Right lobe of liver (tissue), 6 donors: ENCODE results near the gene CFAP298. TPM values are rescaled to one million over a fixed set of nuclear protein-coding genes. Genes with fewer than 3 reads are reported as not detected.

Experiments used
- ATAC-seq, 4 donors: fragments of 200-7000 bp; cut with Tn5 transposase; one replicate each; pipeline ENCODE4 v1.9.1; 2020; ENCODE audit warnings: mild to moderate bottlenecking in 4 of 4, moderate library complexity in 4 of 4
- DNase-seq, 3 donors: peaks; one replicate each; pipeline ENCODE4 v3.0.0-alpha.2; 2020
- H3K27ac ChIP-seq, 3 donors: fragments of 200-600 bp; one replicate each; pipeline ENCODE4 v1.8.0; 2022
- H3K27me3 ChIP-seq, 2 donors: fragments of 200-600 bp; one replicate each; pipeline ENCODE4 v1.8.0; 2022
- H3K36me3 ChIP-seq, 4 donors: fragments of 200-600 bp; sonication (generic) in 1 of 4; one replicate each; pipeline versions ENCODE4 v1.5.1 to v1.8.0; 2017 to 2022; ENCODE audit warnings: control low read depth in 1 of 4
- H3K4me1 ChIP-seq, 4 donors: fragments of 200-600 bp; sonication (generic) in 1 of 4; one replicate each; pipeline versions ENCODE4 v1.5.1 to v1.8.0; 2017 to 2022; ENCODE audit warnings: control low read depth in 1 of 4
- H3K4me3 ChIP-seq, 3 donors: fragments of 200-600 bp; one replicate each; pipeline ENCODE4 v1.8.0; 2022
- H3K9me3 ChIP-seq, 4 donors: fragments of 200-600 bp; sonication (generic) in 1 of 4; one replicate each; pipeline versions ENCODE4 v1.5.1 to v1.8.0; 2017 to 2022; ENCODE audit warnings: control low read depth in 1 of 4
- CTCF ChIP-seq, 4 donors: fragments of 200-600 bp in 3 of 4; fragments of 450-650 bp in 1 of 4; IDR thresholded peaks; one replicate each; pipeline versions ENCODE4 v1.5.1 to v1.8.0; 2016 to 2022; ENCODE audit warnings: antibody characterized with exemption in 4 of 4, mild to moderate bottlenecking in 2 of 4
- POLR2A ChIP-seq: fragments of 450-650 bp; IDR thresholded peaks from one replicate; pipeline ENCODE4 v1.6.1; 2017; ENCODE audit warnings: antibody characterized with exemption, mild to moderate bottlenecking
- WGBS: methylation state at CpG from one replicate; pipeline ENCODE4 v1.1.6; 2018; ENCODE audit warnings: low coverage, low lambda C conversion rate; ENCODE audit not compliant: insufficient coverage; ENCODE audit errors: missing lambda C conversion rate; 5-methylcytosine and 5-hydroxymethylcytosine counted together
- intact Hi-C, 2 donors: fragments of 100-400 bp; cut with DNase I; formaldehyde crosslinking; loops; one replicate each; pipeline versions ENCODE4 v1.11.2 to v1.14.1; 2022
- total RNA-seq, 6 experiments: library from RNA; depleted of rRNA in 2 of 6; stranded (reverse); fragments of >200 nt in 2 of 6; fragmentation: NEBNext Ultra II Directional in 3 of 6; extraction: Animal tissue kit (Norgen Biotek cat#: 25700) in 3 of 6; gene quantifications; one replicate each; pipeline versions ENCODE4 v1.1.0 to v1.2.4, GENCODE V29; 2016 to 2023
- donor health status: DM: no; HTN: yes; CAD: no.
- donor health status: DM: no; HTN: no; CAD: no.
- donor health status: DM: no; HTN: no; CAD: no.
- donor health status: DM: no; HTN: yes; CAD: no.
- donor health status: DM: no; HTN: yes; CAD: no.

CFAP298 gene
- total RNA-seq, 6 experiments from 2014 or later, result 8.6 to 15.3 (median 11.6) TPM

DNA sequence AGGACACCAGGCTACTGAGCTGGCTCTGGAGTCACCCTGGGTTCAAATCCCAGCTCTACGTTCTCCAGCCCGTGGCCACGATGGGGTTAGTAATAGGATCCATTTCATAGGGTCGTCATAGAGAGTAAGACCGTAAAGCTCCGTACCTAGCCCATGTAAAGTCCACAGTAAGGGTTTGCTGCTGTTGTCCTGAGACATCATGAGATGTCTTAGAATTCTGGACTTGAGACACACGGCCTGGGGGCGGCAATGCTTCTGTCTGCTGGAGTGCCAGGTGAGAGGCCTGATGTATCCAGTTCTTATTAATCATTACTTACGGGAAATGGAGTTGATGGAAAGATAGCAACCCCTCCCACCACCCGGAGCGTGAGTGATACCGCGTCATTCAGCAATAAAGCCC is 30.4 kb downstream of the CFAP298 start:
- intact Hi-C loops, result no loop called here
- H3K27ac ChIP-seq, result no peak overlapping the region
- ATAC-seq, result no peak
- 92% methylated on average over 8 of the region's 13 CpGs for WGBS
- H3K9me3 ChIP-seq, result no peaks in the 10 kb centered on the region
- no peaks in the 10 kb centered on the region for H3K4me1 ChIP-seq
- no peak for TF ChIP-seq CTCF (IDR thresholded peaks at IDR 0.05)
- no peak for TF ChIP-seq POLR2A
- no peaks in the 10 kb centered on the region for H3K27me3 ChIP-seq
- H3K4me3 ChIP-seq, result no peak overlapping the region
- DNase-seq, result no peak
- H3K36me3 ChIP-seq, result no peaks in the 10 kb centered on the region

DNA sequence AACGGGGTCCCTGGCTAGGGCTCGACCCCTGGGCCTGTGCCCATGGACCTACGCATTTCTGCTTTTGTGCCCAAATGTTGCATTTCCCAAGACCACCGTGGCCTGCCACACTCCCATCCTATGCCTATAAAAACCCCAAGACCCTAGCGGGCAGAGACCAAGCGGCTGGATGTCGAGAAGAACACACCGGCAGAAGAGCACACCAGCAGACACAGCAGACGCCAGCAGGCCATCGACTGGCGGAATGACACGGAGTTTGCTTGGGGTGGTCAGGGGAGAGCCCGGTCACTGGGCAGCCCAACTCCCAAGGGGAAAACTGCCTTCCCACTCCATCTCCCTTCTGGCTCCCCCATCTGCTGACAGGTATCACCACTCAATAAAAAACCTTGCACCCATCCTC is 31.2 kb downstream of the CFAP298 start:
- H3K27me3 ChIP-seq, result no peaks in the 10 kb centered on the region
- H3K4me1 ChIP-seq, result no peaks in the 10 kb centered on the region
- no peak overlapping the region for H3K27ac ChIP-seq
- 100% methylated on average over 9 of the region's 13 CpGs for WGBS
- no peaks in the 10 kb centered on the region for H3K36me3 ChIP-seq
- DNase-seq (no peak), ATAC-seq (no peak)
- H3K4me3 ChIP-seq, result no peak overlapping the region
- TF ChIP-seq POLR2A, result no peak
- no peak for TF ChIP-seq CTCF (IDR thresholded peaks at IDR 0.05)
- H3K9me3 ChIP-seq, result no peaks in the 10 kb centered on the region
- intact Hi-C loops, result no loop called here

DNA sequence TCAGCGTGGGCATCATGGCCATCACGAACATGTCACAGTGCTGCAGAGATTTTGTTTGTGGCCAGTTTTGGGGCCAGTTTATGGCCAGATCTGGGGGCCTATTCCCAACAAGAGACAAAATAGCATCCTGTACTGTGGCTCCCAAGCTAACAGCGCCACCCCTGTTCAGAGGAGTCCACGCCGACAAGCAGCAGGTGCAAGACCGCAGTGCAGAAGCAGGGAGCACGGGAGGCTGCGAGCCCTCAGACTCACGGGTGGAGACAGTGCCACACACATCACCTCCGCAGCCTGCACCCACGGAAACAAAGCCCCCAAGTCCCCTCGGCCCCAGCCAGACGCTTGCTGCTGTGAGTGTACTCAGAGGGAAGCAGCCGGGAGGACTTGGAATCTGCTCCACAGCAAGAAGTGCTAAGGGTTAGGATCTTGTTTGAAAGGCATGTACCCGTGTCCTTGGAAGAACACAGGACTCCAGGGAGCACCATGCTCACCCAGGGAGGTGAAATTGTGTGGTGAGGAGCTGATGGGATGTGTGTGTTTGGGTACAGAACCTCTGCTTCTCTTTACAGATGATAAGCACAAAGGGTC is 34.0 kb downstream of the CFAP298 start:
- Histone ChIP-seq H3K4me3 (no peak overlapping the region), H3K27ac (no peak overlapping the region), H3K27me3 (no peaks in the 10 kb centered on the region), H3K9me3 (no peaks in the 10 kb centered on the region), H3K36me3 (no peaks in the 10 kb centered on the region), H3K4me1 (no peaks in the 10 kb centered on the region)
- TF ChIP-seq CTCF (IDR thresholded peaks at IDR 0.05) (no peak), POLR2A (no peak)
- intact Hi-C loops, result no loop called here
- no CpG with 5 or more reads among the region's 15 CpGs for WGBS
- no peak for ATAC-seq
- DNase-seq, result no peak

GRCh38 chr21:32576011-32576410 is 36.2 kb downstream of the CFAP298 start:
- TF ChIP-seq POLR2A (no peak), CTCF (IDR thresholded peaks at IDR 0.05) (no peak)
- Histone ChIP-seq H3K27ac (no peak overlapping the region), H3K27me3 (no peaks in the 10 kb centered on the region), H3K4me1 (no peaks in the 10 kb centered on the region), H3K4me3 (no peak overlapping the region), H3K36me3 (no peaks in the 10 kb centered on the region), H3K9me3 (no peaks in the 10 kb centered on the region)
- DNase-seq, result no peak
- no peak for ATAC-seq
- WGBS, result 96% methylated on average over 10 of the region's 11 CpGs
- intact Hi-C loops, result no loop called here
